Stimulated activated memory B cell treated with anti-CD40 and anti-IgM and Interleukin-4, amounts not matched to agents 10 μg/mL and 1 μg/mL and 100 μg/mL, for 72 hours (primary cell): ENCODE measurements around the gene ATL2.
"Not testable (repeated sequence)": the region's sequence is repeated elsewhere in the genome, so short reads cannot be mapped to it uniquely, and the experiment has no call there.

Experiments
- ATAC-seq: fragments of 150-1000 bp; cut with Tn5 transposase; 2 replicates; pipeline ENCODE4 v1.10.0; 2021
- H3K27ac Mint-ChIP-seq: one replicate; pipeline ENCODE4 v1.8.0; 2022; ENCODE audit warnings: mild to moderate bottlenecking, mixed read lengths
- H3K27me3 Mint-ChIP-seq: one replicate; pipeline ENCODE4 v1.8.0; 2022; ENCODE audit warnings: mixed read lengths
- H3K36me3 Mint-ChIP-seq: one replicate; pipeline ENCODE4 v1.8.0; 2022; ENCODE audit warnings: mixed read lengths
- H3K4me1 Mint-ChIP-seq: one replicate; pipeline ENCODE4 v1.8.0; 2022; ENCODE audit warnings: mixed read lengths
- H3K4me3 Mint-ChIP-seq: one replicate; pipeline ENCODE4 v1.8.0; 2022; ENCODE audit warnings: mild to moderate bottlenecking, moderate library complexity, mixed read lengths
- H3K9me3 Mint-ChIP-seq: one replicate; pipeline ENCODE4 v1.8.0; 2022; ENCODE audit warnings: mixed read lengths

The ATL2 gene

GRCh38 chr2:38260972-38261371, 116.1 kb downstream of the ATL2 start:
- H3K36me3 Mint-ChIP-seq, result no peaks in the 10 kb centered on the region
- H3K4me3 Mint-ChIP-seq, result no peak overlapping the region
- ATAC-seq, result no peak
- H3K9me3 Mint-ChIP-seq, result peaks cover 2% of the 10 kb centered on the region
- peaks cover 33% of the 10 kb centered on the region for H3K27me3 Mint-ChIP-seq
- H3K27ac Mint-ChIP-seq, result no peak overlapping the region
- H3K4me1 Mint-ChIP-seq, result peaks cover 20% of the 10 kb centered on the region

GRCh38 chr2:38260469-38260868, 116.6 kb downstream of the ATL2 start:
- Mint-ChIP-seq H3K4me3 (no peak overlapping the region), H3K27ac (no peak overlapping the region), H3K4me1 (peaks cover 20% of the 10 kb centered on the region), H3K9me3 (no peaks in the 10 kb centered on the region), H3K27me3 (peaks cover 33% of the 10 kb centered on the region), H3K36me3 (no peaks in the 10 kb centered on the region)
- peak; percentile 48 for ATAC-seq

- Mint-ChIP-seq H3K4me3 (no peak overlapping the region), H3K36me3 (no peaks in the 10 kb centered on the region), H3K27me3 (peaks cover 33% of the 10 kb centered on the region), H3K9me3 (no peaks in the 10 kb centered on the region), H3K27ac (no peak overlapping the region), H3K4me1 (peaks cover 20% of the 10 kb centered on the region)
- no peak for ATAC-seq
These were observed 117.8 kb downstream of the ATL2 start for GRCh38 chr2:38259311-38259710.

- H3K4me3 Mint-ChIP-seq, H3K27ac Mint-ChIP-seq, ATAC-seq: not testable (repeated sequence)
These were observed 119.4 kb downstream of the ATL2 start for GRCh38 chr2:38257680-38258079.

GRCh38 chr2:38256610-38257009, 120.5 kb downstream of the ATL2 start:
- ATAC-seq, result no peak
- no peak overlapping the region for H3K27ac Mint-ChIP-seq
- H3K4me1 Mint-ChIP-seq, result peaks cover 14% of the 10 kb centered on the region
- no peaks in the 10 kb centered on the region for H3K9me3 Mint-ChIP-seq
- H3K36me3 Mint-ChIP-seq, result no peaks in the 10 kb centered on the region
- peaks cover 20% of the 10 kb centered on the region for H3K27me3 Mint-ChIP-seq
- H3K4me3 Mint-ChIP-seq, result no peak overlapping the region

More at GRCh38 chr2:38257680-38258079, 119.4 kb downstream of the ATL2 start:
- Mint-ChIP-seq H3K27me3 (peaks cover 27% of the 10 kb centered on the region), H3K4me1 (peaks cover 20% of the 10 kb centered on the region)
- H3K36me3 Mint-ChIP-seq, H3K9me3 Mint-ChIP-seq: not testable (repeated sequence)

- Mint-ChIP-seq H3K4me1 (peaks cover under 1% of the 10 kb centered on the region), H3K27me3 (peaks cover 15% of the 10 kb centered on the region), H3K4me3 (no peak overlapping the region), H3K27ac (no peak overlapping the region), H3K9me3 (no peaks in the 10 kb centered on the region), H3K36me3 (no peaks in the 10 kb centered on the region)
- no peak for ATAC-seq
These were observed 121.9 kb downstream of the ATL2 start for GRCh38 chr2:38255211-38255610.

- H3K36me3 Mint-ChIP-seq, result no peaks in the 10 kb centered on the region
- no peaks in the 10 kb centered on the region for H3K9me3 Mint-ChIP-seq
- no peaks in the 10 kb centered on the region for H3K4me1 Mint-ChIP-seq
- H3K4me3 Mint-ChIP-seq, result no peak overlapping the region
- H3K27ac Mint-ChIP-seq, result no peak overlapping the region
- H3K27me3 Mint-ChIP-seq, result peaks cover 15% of the 10 kb centered on the region
- ATAC-seq, result no peak
These were observed 122.3 kb downstream of the ATL2 start for GRCh38 chr2:38254796-38255195.

GRCh38 chr2:38251940-38252339, 125.1 kb downstream of the ATL2 start:
- no peak for ATAC-seq
- H3K9me3 Mint-ChIP-seq, result no peaks in the 10 kb centered on the region
- H3K27ac Mint-ChIP-seq, result no peak overlapping the region

GRCh38 chr2:38248707-38249106, 128.4 kb downstream of the ATL2 start:
- Mint-ChIP-seq H3K27me3 (no peaks in the 10 kb centered on the region), H3K4me1 (no peaks in the 10 kb centered on the region), H3K27ac (no peak overlapping the region), H3K4me3 (no peak overlapping the region), H3K9me3 (no peaks in the 10 kb centered on the region), H3K36me3 (no peaks in the 10 kb centered on the region)
- ATAC-seq, result no peak

More at GRCh38 chr2:38251940-38252339, 125.1 kb downstream of the ATL2 start:
- Mint-ChIP-seq H3K36me3 (no peaks in the 10 kb centered on the region), H3K27me3 (no peaks in the 10 kb centered on the region), H3K4me1 (no peaks in the 10 kb centered on the region), H3K4me3 (no peak overlapping the region)

- Mint-ChIP-seq H3K27me3 (no peaks in the 10 kb centered on the region), H3K9me3 (no peaks in the 10 kb centered on the region), H3K27ac (no peak overlapping the region), H3K36me3 (no peaks in the 10 kb centered on the region), H3K4me1 (no peaks in the 10 kb centered on the region), H3K4me3 (no peak overlapping the region)
- no peak for ATAC-seq
These were observed 128.8 kb downstream of the ATL2 start for GRCh38 chr2:38248255-38248654.

- no peak overlapping the region for H3K27ac Mint-ChIP-seq
- H3K4me3 Mint-ChIP-seq, result no peak overlapping the region
- H3K27me3 Mint-ChIP-seq, result no peaks in the 10 kb centered on the region
- no peaks in the 10 kb centered on the region for H3K9me3 Mint-ChIP-seq
- no peaks in the 10 kb centered on the region for H3K4me1 Mint-ChIP-seq
- H3K36me3 Mint-ChIP-seq, result no peaks in the 10 kb centered on the region
- ATAC-seq, result no peak
These were observed 131.0 kb downstream of the ATL2 start for GRCh38 chr2:38246105-38246504.

- no peaks in the 10 kb centered on the region for H3K9me3 Mint-ChIP-seq
- peaks cover under 1% of the 10 kb centered on the region for H3K27me3 Mint-ChIP-seq
- H3K4me3 Mint-ChIP-seq, result no peak overlapping the region
- no peak overlapping the region for H3K27ac Mint-ChIP-seq
- no peaks in the 10 kb centered on the region for H3K4me1 Mint-ChIP-seq
- no peak for ATAC-seq
- H3K36me3 Mint-ChIP-seq, result no peaks in the 10 kb centered on the region
These were observed 131.9 kb downstream of the ATL2 start for GRCh38 chr2:38245114-38245641.

- H3K9me3 Mint-ChIP-seq, result no peaks in the 10 kb centered on the region
- H3K4me1 Mint-ChIP-seq, result no peaks in the 10 kb centered on the region
- no peak overlapping the region for H3K4me3 Mint-ChIP-seq
- H3K27me3 Mint-ChIP-seq, result peaks cover 7% of the 10 kb centered on the region
- no peaks in the 10 kb centered on the region for H3K36me3 Mint-ChIP-seq
- ATAC-seq, result no peak
- H3K27ac Mint-ChIP-seq, result no peak overlapping the region
These were observed 132.8 kb downstream of the ATL2 start for GRCh38 chr2:38244301-38244700.
